Fibroblast of lung (primary cell): ENCODE results near the gene IQGAP2.

Experiments
- CTCF ChIP-seq, 2 donors: IDR thresholded peaks in 1 of 2; conservative IDR thresholded peaks in 1 of 2; 1 replicate in 1 of 2; 2 replicates in 1 of 2; pipeline ENCODE4 v1.5.1; 2011 to 2012; ENCODE audit warnings: low read length in 2 of 2, control low read depth in 1 of 2, inconsistent platforms in 1 of 2, low read depth in 1 of 2, mild to moderate bottlenecking in 1 of 2
- EZH2 ChIP-seq: IDR thresholded peaks from 2 replicates; pipeline ENCODE4 v1.5.1; 2012; ENCODE audit warnings: low read length, control low read depth, mild to moderate bottlenecking; ENCODE audit errors: missing control alignments

- TF ChIP-seq EZH2 (no peak), CTCF (conservative IDR thresholded peaks at IDR 0.05 in 1 of 2, IDR thresholded peaks at IDR 0.05 in 1 of 2; ENCODE audit: low read depth in 1 of 2, low read length in 2 of 2) (no peak)
Measured at GRCh38 chr5:76582230-76583162, 179.4 kb downstream of the IQGAP2 start.
